ENCODE data around the gene PLIN4.

The PLIN4 gene

GRCh38 chr19:4523306-4524110 lies 5.2 kb upstream of the PLIN4 start:
- peak; percentile 61 for DNase-seq

GRCh38 chr19:4522291-4523002 lies 4.2 kb upstream of the PLIN4 start:
- DNase-seq, result no peak

- DNase-seq, result no peak
Measured at GRCh38 chr19:4521888-4522242, 3.6 kb upstream of the PLIN4 start.

- DNase-seq, result no peak
Measured at GRCh38 chr19:4521170-4521887, 3.0 kb upstream of the PLIN4 start.

- DNase-seq, result peak; percentile 29
Measured at GRCh38 chr19:4519521-4520277, 1.4 kb upstream of the PLIN4 start.

- no peak for DNase-seq
Measured at GRCh38 chr19:4519172-4519496, 848 bp upstream of the PLIN4 start.

GRCh38 chr19:4517451-4518057 lies 732 bp downstream of the PLIN4 start:
- DNase-seq, result no peak

- DNase-seq, result no peak
Measured at GRCh38 chr19:4516939-4517300, 1.4 kb downstream of the PLIN4 start.

- no peak for DNase-seq
Measured at GRCh38 chr19:4516199-4516938, 1.9 kb downstream of the PLIN4 start.

GRCh38 chr19:4515732-4516131 lies 2.6 kb downstream of the PLIN4 start:
- no peak for DNase-seq

- no peak for DNase-seq
Measured at GRCh38 chr19:4513248-4513647, 5.0 kb downstream of the PLIN4 start.

GRCh38 chr19:4512070-4512469 lies 6.2 kb downstream of the PLIN4 start:
- no peak for DNase-seq

- DNase-seq, result no peak
Measured at GRCh38 chr19:4511300-4512054, 6.8 kb downstream of the PLIN4 start.

- no peak for DNase-seq
Measured at GRCh38 chr19:4510435-4511255, 7.6 kb downstream of the PLIN4 start.

- no peak for DNase-seq
Measured at GRCh38 chr19:4508698-4509097, 9.6 kb downstream of the PLIN4 start.

GRCh38 chr19:4507804-4508203 lies 10.5 kb downstream of the PLIN4 start:
- DNase-seq, result no peak

- DNase-seq, result no peak
Measured at GRCh38 chr19:4507150-4507452, 11.2 kb downstream of the PLIN4 start.

- DNase-seq, result no peak
Measured at GRCh38 chr19:4506449-4507149, 11.7 kb downstream of the PLIN4 start.

GRCh38 chr19:4505570-4506448 lies 12.5 kb downstream of the PLIN4 start:
- DNase-seq, result no peak
